ENCODE measurements around the gene WDR62.
A peak's percentile ranks its signal among the peaks of the same experiment; 100 is the strongest.
"Not testable (repeated sequence)": the region's sequence is repeated elsewhere in the genome, so short reads cannot be mapped to it uniquely, and the experiment has no call there.

Gene WDR62

DNA sequence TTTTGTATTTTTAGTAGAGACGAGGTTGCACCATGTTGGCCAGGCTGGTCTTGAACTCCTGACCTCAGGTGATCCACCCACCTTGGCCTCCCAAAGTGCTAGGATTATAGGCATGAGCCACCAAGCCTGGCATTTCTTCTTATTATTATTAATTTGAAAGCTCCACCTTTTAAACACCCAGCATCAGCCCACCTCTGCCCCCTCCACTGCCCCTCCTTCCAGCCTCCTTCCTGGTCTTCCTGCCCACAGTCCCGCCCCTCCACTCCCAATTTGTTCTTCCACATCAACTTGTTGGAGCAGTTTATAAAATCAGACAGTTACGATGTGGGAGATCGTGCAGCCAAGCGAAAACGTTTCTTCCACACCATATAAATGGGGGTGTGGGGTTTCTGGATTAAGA is 14.2 kb upstream of the WDR62 start:
- DNase-seq, result no peak

DNA sequence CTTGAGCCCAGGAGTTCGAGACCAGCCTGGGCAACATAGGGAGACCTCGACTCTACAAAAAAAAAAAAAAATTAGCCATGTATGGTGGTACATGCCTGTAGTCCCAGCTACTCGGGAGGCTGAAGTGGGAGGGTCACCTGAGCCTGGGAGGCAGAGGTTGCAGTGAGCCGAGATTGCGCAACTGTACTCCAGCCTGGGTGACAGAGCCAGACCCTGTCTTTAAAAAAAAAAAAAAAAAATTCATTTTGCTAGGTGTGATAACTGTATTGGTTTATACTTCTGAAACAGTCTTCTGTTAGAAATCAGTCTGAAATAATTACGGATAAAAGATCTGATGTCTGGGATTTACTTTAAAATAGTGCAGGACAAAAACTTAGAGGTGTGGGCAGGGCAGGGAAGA is 13.6 kb upstream of the WDR62 start:
- DNase-seq, result not testable (repeated sequence)

- no peak for DNase-seq
Measured at GRCh38 chr19:36041831-36042230, 12.9 kb upstream of the WDR62 start.

GRCh38 chr19:36043952-36044351 is 10.7 kb upstream of the WDR62 start:
- DNase-seq, result no peak

- no peak for DNase-seq
Measured at GRCh38 chr19:36046443-36047050, 8.2 kb upstream of the WDR62 start.

GRCh38 chr19:36047835-36048234 is 6.9 kb upstream of the WDR62 start:
- no peak for DNase-seq

- no peak for DNase-seq
Measured at GRCh38 chr19:36049080-36049698, 5.5 kb upstream of the WDR62 start.

DNA sequence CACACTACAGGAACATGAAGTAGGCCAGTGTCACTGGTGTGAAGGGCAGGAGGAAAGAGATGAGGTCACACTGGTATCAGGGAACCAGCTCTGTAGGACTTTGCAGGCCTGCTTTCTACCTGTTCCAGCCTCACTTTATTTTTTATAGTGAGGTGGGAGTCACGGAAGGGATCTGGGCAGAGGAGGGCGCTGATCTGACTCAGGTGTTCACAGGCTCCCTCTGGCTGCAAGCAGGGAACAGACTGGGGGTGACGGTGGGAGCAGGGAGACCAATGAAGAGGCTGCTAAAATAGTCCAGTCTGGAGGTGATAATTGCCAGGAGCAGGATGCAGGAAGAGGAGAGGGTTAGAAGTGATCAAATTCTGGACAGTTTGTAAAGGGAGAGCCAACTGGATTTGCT is 3.5 kb upstream of the WDR62 start:
- no peak for DNase-seq

GRCh38 chr19:36051637-36052036 is 3.1 kb upstream of the WDR62 start:
- DNase-seq, result no peak

DNA sequence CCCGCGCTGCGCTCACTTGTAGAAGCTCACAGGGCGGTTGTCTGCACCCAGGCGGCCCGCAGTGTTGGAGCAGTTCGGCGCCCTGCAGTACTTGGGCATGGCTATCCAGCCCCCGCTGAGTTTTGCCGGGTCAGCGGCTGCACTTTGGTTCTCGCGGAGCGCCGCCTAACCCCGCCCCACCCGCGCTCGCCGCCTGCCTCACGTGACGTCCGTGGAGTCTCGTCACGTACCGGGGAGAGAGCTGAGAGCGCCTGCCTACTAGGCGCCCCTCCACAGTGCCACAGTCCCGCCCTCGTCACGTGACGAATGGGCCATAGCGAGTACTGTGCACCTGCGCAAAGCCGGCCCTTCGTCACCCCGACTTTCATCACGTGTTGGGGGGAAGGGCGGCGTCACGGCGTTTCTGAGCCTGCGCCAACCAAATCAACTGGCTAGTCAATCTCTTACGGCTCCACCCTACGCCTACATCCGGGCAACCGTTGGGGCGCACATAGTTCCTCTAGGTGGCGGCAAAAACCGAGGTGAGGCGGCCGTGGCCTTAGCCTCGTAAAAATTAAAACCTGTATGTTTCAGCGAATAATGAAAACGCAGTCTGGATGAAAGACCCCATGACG is 471 bp upstream of the WDR62 start, which contains the start of gene THAP8:
Gene THAP8, minus strand, starts transcription at position 167 of the 614 bp plus-strand sequence. Its CDS starts 68 bp downstream, at position 99.
- peak; percentile 90 to 95 for DNase-seq

- DNase-seq, result no peak
Measured at GRCh38 chr19:36058481-36059179, 3.9 kb downstream of the WDR62 start.

DNA sequence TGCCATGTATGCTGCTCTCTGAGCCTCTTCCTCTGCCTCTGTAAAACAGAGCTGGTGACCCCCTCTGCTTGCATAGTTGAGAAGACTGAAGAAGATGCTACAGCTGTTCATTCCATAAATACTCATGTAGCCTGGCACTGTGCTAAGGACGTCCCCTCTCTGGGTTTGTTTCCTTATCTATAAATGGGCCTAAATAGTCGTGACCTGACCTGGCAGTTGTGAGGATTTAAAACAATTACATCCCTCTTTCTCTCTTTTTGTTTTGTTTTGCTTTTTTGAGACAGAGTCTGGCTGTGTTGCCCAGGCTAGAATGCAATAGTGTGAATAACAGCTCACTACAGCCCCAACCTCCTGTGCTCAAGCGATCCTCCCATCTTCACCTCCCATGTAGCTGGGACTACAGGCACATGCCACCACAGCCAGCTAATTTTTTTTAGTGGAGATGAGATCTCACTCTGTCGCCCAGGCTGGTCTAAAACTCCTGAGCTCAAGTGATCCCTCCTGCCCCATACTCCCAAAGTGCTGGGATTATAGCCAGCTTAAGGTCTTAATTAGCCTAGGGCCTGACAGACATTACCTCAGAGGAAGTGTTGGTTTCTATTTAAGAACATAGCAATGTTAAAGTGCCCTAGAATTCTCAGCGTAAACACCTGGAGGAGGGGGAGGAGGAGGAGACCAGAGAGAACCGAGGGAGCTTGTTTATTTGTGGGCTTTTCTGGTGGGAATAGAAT is 4.6 kb downstream of the WDR62 start:
- no peak for DNase-seq

DNA sequence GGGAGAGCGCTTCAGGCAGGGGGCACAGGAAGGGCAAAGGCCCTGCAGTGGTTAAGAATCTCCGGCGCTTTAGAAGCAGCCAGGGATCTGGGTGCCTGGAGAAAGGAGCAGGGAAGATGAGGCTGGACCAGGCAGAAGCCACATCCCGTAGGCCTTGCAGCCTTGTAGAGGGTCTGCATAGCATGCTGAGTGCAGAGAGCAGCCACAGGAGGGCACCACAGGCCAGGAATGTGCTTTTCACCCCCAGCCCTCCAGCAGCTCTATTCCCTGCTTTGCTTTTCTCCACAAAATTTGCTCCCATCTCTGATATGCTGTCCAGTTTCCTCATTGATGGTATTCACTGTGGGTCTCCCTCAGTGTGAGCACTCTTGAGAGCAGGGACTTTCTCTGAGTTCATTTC is 5.7 kb downstream of the WDR62 start:
- DNase-seq, result no peak

GRCh38 chr19:36061367-36061766 is 6.7 kb downstream of the WDR62 start:
- DNase-seq, result no peak

DNA sequence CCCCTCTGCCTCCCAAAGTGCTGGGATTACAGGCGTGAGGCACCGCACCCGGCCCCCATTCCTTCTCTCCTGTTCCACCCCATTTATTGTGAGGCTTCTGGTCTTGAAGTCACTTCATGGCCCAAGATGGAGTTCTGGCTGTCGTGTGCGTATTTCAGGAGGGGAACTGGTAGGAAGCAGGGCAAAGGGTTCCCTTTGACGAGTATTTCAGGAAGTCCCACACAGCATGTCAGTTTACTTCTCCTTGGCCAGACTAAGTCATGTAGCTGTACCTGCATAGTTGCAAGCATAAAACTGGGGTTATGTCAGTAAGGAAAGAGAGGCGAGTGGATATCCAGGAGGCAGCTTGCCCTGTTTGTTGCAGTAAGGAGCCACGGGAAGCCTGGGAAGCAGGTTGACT is 10.1 kb downstream of the WDR62 start:
- DNase-seq, result no peak

GRCh38 chr19:36067681-36068080 is 13.0 kb downstream of the WDR62 start:
- DNase-seq, result no peak

DNA sequence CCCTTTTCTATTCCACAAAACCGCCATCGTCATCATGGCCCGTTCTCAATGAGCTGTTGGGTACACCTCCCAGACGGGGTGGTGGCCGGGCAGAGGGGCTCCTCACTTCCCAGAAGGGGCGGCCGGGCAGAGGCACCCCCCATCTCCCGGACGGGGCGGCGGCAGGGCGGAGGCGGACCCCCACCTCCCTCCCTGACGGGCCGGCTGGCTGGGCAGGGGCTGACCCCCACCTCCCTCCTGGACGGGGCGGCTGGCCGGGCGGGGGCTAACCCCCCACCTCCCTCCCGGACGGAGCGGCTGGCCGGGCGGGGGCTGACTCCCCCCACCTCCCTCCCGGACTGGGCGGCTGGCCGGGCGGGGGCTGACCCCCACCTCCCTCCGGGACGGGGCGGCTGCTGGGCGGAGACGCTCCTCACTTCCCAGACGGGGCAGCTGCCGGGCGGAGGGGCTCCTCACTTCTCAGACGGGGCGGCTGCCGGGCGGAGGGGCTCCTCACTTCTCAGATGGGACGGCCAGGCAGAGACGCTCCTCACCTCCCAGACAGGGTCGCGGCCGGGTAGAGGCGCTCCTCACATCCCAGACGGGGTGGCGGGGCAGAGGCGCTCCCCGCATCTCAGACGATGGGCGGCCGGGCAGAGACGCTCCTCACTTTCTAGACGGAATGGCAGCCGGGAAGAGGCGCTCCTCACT is 14.3 kb downstream of the WDR62 start:
- not testable (repeated sequence) for DNase-seq

GRCh38 chr19:36072081-36072480 is 17.4 kb downstream of the WDR62 start:
- no peak for DNase-seq

GRCh38 chr19:36073121-36073876 is 18.6 kb downstream of the WDR62 start:
- DNase-seq, result no peak

GRCh38 chr19:36079389-36079945 is 24.8 kb downstream of the WDR62 start:
- no peak for DNase-seq

DNA sequence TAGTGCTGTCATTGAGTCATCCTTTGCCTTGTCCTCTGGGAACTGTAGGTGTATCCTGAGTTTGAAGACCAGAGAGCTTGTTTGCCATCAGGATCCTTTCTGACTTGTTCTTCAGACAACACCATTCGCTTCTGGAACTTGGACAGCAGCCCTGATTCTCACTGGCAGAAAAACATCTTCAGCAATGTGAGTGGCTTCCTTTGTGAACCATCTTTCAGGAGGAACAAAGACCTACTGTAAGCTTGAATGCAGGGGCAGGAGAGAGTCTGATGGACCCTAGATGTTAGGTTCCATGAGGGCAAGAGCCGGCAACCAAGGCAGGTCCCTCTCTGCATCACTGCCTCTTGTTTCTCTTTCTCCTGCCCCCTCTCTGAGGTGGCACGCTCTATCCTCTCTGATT is 26.7 kb downstream of the WDR62 start:
- DNase-seq, result no peak

Measured in SW 1271 (cell line).